ENCODE measurements around the gene KRT3.

The KRT3 gene

DNA sequence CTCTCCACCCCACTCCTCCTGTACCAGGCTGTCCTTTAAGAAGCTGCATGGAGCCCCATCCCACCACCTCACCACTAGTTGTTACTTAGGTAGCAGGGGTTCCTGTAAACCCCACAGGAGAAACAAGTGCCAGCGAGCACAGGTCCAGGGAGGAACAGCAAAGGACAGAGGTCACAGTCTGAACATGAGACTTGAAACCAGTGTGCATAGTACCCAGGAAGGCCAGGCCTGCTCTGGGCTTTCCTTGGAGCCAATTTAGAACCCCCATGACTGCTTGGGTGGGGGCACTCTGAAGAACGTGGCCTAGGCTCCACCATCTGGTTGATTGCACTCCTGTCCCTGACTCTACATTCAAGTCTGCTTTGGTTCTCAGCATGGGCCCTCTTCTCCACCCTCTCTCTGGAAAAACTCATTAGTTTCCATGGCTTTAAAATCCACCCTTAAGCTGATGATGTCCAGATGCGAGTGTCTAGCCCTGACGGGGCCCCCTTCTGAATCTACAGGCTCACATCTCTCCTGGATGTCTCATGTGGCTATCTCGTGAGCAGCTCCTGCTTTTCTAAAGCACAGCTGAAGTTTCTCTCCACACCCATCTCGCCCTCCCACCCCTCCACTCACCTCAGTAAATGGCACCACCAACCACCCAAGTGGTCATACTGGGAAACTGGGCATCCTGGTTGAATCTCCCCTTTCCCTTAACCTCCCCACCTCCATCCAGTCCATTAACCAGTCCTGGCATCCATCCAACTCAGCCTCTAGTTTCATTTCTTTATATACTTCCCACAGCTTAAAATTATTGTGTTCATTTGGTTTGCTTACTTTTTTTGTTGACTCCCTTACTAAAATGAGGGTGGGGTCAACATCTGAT lies 8.4 kb downstream of the KRT3 start:
- Histone ChIP-seq H3K27me3 (ENCODE audit: low read length) (no peaks in the 10 kb centered on the region), H3K27ac (ENCODE audit: low read depth, low read length) (no peak overlapping the region), H3K9me2 (replicated peaks; ENCODE audit: insufficient read depth, low read length) (no peaks in the 10 kb centered on the region), H3K79me2 (ENCODE audit: insufficient read depth, low read length) (no peaks in the 10 kb centered on the region), H4K20me1 (ENCODE audit: low read depth, low read length) (no peaks in the 10 kb centered on the region), H3K9ac (ENCODE audit: low read length) (no peak overlapping the region), H3K4me3 (ENCODE audit: insufficient read depth, low read length, poor library complexity, severe bottlenecking) (no peak overlapping the region), H3K4me2 (ENCODE audit: low read depth, low read length, poor library complexity, severe bottlenecking) (no peak overlapping the region), H2AFZ (ENCODE audit: low read depth, low read length, severe bottlenecking) (no peak overlapping the region), H3K9me3 (ENCODE audit: insufficient read depth, low read length) (no peaks in the 10 kb centered on the region), H3K36me3 (ENCODE audit: low read length) (no peaks in the 10 kb centered on the region), H3F3A (ENCODE audit: insufficient read depth) (no peaks in the 10 kb centered on the region)
- TF ChIP-seq EZH2phosphoT487 (conservative IDR thresholded peaks at IDR 0.05; ENCODE audit: low read length) = no peak
- TF ChIP-seq, protein P1, sequence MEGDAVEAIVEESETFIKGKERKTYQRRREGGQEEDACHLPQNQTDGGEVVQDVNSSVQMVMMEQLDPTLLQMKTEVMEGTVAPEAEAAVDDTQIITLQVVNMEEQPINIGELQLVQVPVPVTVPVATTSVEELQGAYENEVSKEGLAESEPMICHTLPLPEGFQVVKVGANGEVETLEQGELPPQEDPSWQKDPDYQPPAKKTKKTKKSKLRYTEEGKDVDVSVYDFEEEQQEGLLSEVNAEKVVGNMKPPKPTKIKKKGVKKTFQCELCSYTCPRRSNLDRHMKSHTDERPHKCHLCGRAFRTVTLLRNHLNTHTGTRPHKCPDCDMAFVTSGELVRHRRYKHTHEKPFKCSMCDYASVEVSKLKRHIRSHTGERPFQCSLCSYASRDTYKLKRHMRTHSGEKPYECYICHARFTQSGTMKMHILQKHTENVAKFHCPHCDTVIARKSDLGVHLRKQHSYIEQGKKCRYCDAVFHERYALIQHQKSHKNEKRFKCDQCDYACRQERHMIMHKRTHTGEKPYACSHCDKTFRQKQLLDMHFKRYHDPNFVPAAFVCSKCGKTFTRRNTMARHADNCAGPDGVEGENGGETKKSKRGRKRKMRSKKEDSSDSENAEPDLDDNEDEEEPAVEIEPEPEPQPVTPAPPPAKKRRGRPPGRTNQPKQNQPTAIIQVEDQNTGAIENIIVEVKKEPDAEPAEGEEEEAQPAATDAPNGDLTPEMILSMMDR (IDR thresholded peaks at IDR 0.05; ENCODE audit: insufficient read depth, low read length, poor library complexity, severe bottlenecking) = no peak

DNA sequence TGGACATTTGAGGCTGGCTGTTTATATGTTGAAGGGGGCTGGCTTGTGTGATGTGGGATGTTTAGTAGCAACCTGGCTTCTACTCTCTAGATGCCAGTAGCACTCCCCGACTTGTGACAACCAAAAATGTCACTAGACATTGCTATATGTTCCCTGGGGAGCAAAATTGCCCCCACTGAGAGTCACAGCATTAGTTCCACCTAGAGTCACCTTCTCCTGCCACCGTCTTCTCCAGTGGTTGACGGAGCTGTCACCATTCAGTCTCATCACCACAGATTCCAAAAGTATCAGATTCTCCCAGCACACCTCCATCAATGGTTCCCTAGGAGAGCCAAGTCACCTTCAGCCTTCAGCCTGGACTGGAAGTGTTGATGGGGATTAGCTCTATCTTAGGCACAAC lies 11.0 kb downstream of the KRT3 start:
- no peak overlapping the region for H3K9ac ChIP-seq (ENCODE audit: low read length)
- no peaks in the 10 kb centered on the region for H3K9me2 ChIP-seq (replicated peaks; ENCODE audit: insufficient read depth, low read length)
- H3K79me2 ChIP-seq (ENCODE audit: insufficient read depth, low read length) = no peaks in the 10 kb centered on the region
- no peaks in the 10 kb centered on the region for H4K20me1 ChIP-seq (ENCODE audit: low read depth, low read length)
- no peak for TF ChIP-seq EZH2phosphoT487 (conservative IDR thresholded peaks at IDR 0.05; ENCODE audit: low read length)
- TF ChIP-seq, protein P1 (IDR thresholded peaks at IDR 0.05; ENCODE audit: insufficient read depth, low read length, poor library complexity, severe bottlenecking) = no peak
- no peaks in the 10 kb centered on the region for H3K36me3 ChIP-seq (ENCODE audit: low read length)
- H2AFZ ChIP-seq (ENCODE audit: low read depth, low read length, severe bottlenecking) = no peak overlapping the region
- H3K27ac ChIP-seq (ENCODE audit: low read depth, low read length) = no peak overlapping the region
- no peak overlapping the region for H3K4me3 ChIP-seq (ENCODE audit: insufficient read depth, low read length, poor library complexity, severe bottlenecking)
- no peak overlapping the region for H3K4me2 ChIP-seq (ENCODE audit: low read depth, low read length, poor library complexity, severe bottlenecking)
- H3K27me3 ChIP-seq (ENCODE audit: low read length) = no peaks in the 10 kb centered on the region
- H3F3A ChIP-seq (ENCODE audit: insufficient read depth) = no peaks in the 10 kb centered on the region
- no peaks in the 10 kb centered on the region for H3K9me3 ChIP-seq (ENCODE audit: insufficient read depth, low read length)

DNA sequence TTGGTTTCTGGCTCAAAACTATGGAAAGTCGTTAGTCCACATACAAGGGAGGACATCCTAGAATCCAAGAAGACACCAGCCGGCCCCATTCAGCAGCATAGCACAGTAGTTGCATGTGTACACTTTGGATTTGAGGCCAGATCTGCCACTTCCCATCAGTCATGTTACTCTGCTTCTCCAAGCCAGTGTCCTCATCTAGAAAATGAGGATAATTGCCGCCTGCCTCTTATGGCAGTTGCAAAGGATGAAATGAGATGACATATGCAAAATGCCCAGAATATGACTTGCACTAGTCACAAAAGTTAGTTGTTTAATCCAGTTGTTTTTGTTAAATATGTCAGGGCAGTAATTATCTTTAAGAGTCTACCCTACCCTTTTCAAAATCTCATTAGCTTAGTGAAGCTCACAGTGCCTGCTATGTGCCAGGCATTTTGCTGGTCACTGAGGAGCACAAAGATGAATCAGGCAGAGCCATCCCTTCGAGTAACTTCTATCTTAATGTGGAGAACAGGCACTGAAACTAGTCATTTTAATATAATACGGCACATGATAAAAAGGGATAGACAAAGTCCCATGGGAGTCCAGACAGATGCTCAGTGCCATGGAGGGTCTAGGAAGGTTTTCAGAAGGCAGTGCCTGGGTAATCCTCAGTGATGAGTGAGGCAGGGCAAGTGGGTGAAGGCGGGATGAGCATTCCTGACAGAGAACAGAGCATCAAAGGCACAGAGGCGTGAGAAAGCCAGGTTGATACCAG lies 12.2 kb downstream of the KRT3 start:
- no peak overlapping the region for H2AFZ ChIP-seq (ENCODE audit: low read depth, low read length, severe bottlenecking)
- no peaks in the 10 kb centered on the region for H3K27me3 ChIP-seq (ENCODE audit: low read length)
- H4K20me1 ChIP-seq (ENCODE audit: low read depth, low read length) = no peaks in the 10 kb centered on the region
- H3K9me2 ChIP-seq (replicated peaks; ENCODE audit: insufficient read depth, low read length) = no peaks in the 10 kb centered on the region
- H3K4me2 ChIP-seq (ENCODE audit: low read depth, low read length, poor library complexity, severe bottlenecking) = no peak overlapping the region
- H3K9me3 ChIP-seq (ENCODE audit: insufficient read depth, low read length) = no peaks in the 10 kb centered on the region
- no peak overlapping the region for H3K9ac ChIP-seq (ENCODE audit: low read length)
- no peaks in the 10 kb centered on the region for H3K36me3 ChIP-seq (ENCODE audit: low read length)
- H3K27ac ChIP-seq (ENCODE audit: low read depth, low read length) = no peak overlapping the region
- no peaks in the 10 kb centered on the region for H3K79me2 ChIP-seq (ENCODE audit: insufficient read depth, low read length)
- H3K4me3 ChIP-seq (ENCODE audit: insufficient read depth, low read length, poor library complexity, severe bottlenecking) = no peak overlapping the region
- no peaks in the 10 kb centered on the region for H3F3A ChIP-seq (ENCODE audit: insufficient read depth)
- TF ChIP-seq, protein P1 (IDR thresholded peaks at IDR 0.05; ENCODE audit: insufficient read depth, low read length, poor library complexity, severe bottlenecking) = no peak
- no peak for TF ChIP-seq EZH2phosphoT487 (conservative IDR thresholded peaks at IDR 0.05; ENCODE audit: low read length)

All from SU-DHL-6 (cell line).